Measurements from ENCODE around the gene AFG3L2.

Gene AFG3L2

DNA sequence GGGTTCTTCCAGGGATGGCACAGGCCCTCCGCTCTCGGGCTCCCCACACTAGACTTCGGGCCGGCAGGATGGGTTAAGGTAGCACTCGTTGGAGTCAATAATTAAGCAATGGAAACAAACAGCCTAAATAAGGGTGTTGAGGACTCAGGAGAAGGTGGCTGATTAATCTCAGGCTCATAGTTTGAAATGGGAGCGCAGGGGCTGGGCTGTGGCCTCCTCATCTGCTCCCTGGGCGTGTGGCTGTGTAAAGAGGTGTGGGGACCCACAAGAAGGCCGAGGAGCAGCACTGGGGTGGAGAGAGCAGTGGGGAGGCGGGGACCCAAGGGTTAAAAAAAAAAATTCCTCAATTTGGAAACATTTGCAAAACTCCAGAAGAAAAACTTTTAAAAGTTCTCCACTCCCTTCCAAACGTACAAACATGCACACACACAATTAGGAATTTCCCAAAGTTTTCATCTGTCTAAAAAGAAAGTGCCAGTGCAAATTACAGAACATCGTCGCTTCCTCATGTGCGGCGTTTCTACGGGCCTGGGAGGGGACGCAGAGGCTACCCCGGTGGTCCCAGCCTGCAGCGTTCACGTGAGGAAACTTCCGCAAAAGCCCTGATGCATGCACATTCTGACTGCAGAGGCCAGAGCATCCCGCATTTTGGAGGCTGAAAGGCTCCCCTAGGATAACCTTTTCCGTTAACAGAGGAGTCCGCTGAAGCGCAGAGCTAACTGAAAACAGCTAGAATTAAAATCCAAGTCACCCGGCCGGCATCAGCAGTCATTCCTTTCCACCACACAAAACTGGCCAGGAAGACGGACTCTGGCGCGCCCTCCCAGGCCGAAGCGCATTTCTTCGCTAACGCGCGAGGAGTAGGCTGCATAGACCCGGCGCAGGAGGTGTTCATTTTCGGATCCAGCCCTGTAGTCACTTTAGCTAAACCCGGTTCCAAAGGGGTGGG, 70.0 kb downstream of the AFG3L2 start:
- DNase-seq (ENCODE audit: low read depth) = peak; percentile 79
- H3K4me3 ChIP-seq (ENCODE audit: low read depth, low read length) = peak overlapping the region; percentile 69
- TF ChIP-seq, protein P1, sequence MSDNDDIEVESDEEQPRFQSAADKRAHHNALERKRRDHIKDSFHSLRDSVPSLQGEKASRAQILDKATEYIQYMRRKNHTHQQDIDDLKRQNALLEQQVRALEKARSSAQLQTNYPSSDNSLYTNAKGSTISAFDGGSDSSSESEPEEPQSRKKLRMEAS (IDR thresholded peaks at IDR 0.05; ENCODE audit: low read depth, low read length) = no peak
- TF ChIP-seq POLR2A (IDR thresholded peaks at IDR 0.05; ENCODE audit: extremely low read depth, insufficient read length) = no peak
- TF ChIP-seq, protein P2, sequence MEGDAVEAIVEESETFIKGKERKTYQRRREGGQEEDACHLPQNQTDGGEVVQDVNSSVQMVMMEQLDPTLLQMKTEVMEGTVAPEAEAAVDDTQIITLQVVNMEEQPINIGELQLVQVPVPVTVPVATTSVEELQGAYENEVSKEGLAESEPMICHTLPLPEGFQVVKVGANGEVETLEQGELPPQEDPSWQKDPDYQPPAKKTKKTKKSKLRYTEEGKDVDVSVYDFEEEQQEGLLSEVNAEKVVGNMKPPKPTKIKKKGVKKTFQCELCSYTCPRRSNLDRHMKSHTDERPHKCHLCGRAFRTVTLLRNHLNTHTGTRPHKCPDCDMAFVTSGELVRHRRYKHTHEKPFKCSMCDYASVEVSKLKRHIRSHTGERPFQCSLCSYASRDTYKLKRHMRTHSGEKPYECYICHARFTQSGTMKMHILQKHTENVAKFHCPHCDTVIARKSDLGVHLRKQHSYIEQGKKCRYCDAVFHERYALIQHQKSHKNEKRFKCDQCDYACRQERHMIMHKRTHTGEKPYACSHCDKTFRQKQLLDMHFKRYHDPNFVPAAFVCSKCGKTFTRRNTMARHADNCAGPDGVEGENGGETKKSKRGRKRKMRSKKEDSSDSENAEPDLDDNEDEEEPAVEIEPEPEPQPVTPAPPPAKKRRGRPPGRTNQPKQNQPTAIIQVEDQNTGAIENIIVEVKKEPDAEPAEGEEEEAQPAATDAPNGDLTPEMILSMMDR (IDR thresholded peaks at IDR 0.05; ENCODE audit: low read depth, low read length) = no peak
- TF ChIP-seq MYC (IDR thresholded peaks at IDR 0.05; ENCODE audit: low read depth, low read length) = no peak

- H3K4me3 ChIP-seq (ENCODE audit: low read depth, low read length) = no peak overlapping the region
- TF ChIP-seq POLR2A (IDR thresholded peaks at IDR 0.05; ENCODE audit: extremely low read depth, insufficient read length) (no peak), MYC (IDR thresholded peaks at IDR 0.05; ENCODE audit: low read depth, low read length) (no peak)
- TF ChIP-seq, protein P2 (IDR thresholded peaks at IDR 0.05; ENCODE audit: low read depth, low read length) = no peak
- TF ChIP-seq, protein P1 (IDR thresholded peaks at IDR 0.05; ENCODE audit: low read depth, low read length) = no peak
- no peak for DNase-seq (ENCODE audit: low read depth)
Observed at GRCh38 chr18:12305930-12306629, 70.9 kb downstream of the AFG3L2 start.

GRCh38 chr18:12305211-12305610, 71.8 kb downstream of the AFG3L2 start:
- DNase-seq (ENCODE audit: low read depth) = no peak
- TF ChIP-seq MYC (IDR thresholded peaks at IDR 0.05; ENCODE audit: low read depth, low read length) (no peak), POLR2A (IDR thresholded peaks at IDR 0.05; ENCODE audit: extremely low read depth, insufficient read length) (no peak)
- TF ChIP-seq, protein P2 (IDR thresholded peaks at IDR 0.05; ENCODE audit: low read depth, low read length) = no peak
- TF ChIP-seq, protein P1 (IDR thresholded peaks at IDR 0.05; ENCODE audit: low read depth, low read length) = no peak
- H3K4me3 ChIP-seq (ENCODE audit: low read depth, low read length) = no peak overlapping the region

DNA sequence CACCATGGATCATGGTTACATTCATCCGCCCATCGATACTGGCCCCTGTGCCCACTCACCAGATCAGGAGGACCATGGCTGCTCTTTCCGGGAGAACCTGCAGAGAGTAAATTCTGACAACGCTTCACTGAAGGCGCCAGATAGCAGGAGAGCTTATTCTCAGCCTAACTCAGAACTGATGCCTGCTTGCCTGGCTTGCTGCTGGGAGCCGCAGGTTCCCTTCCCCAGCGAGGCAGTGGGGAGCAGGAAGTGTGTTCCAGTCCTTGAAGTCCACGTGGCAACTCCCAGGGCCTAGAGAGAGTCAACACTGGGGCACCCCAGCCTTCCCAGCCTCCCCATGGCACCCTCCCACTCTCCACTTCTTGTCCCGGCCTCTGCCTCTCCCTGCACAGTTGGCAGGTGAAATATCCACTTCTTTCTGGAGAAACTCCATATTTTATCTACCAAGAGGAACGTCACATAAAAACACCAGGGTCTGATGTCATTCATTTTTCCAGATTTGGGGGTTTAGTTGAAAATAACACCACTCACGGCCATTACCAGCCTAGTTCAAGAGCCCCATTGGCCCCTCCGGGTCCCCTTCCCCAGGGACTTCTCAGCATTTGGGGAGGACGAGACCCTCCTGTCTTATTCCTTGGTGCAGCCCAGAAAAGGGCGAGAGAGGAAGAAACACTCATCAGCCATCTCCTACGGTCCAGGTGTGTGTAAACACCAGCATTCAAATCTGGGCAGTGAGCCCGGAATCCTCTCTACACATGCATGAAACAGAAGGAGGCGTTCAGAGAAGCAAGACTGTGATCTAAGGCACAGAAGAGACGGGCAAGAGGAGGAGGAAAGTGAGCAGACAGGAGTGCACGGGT, 72.4 kb downstream of the AFG3L2 start:
- H3K4me3 ChIP-seq (ENCODE audit: low read depth, low read length) = no peak overlapping the region
- DNase-seq (ENCODE audit: low read depth) = no peak
- TF ChIP-seq, protein P2 (IDR thresholded peaks at IDR 0.05; ENCODE audit: low read depth, low read length) = no peak
- TF ChIP-seq, protein P1 (IDR thresholded peaks at IDR 0.05; ENCODE audit: low read depth, low read length) = no peak
- TF ChIP-seq POLR2A (IDR thresholded peaks at IDR 0.05; ENCODE audit: extremely low read depth, insufficient read length) (no peak), MYC (IDR thresholded peaks at IDR 0.05; ENCODE audit: low read depth, low read length) (no peak)

Measured in NB4 (cell line).